ENCODE results near the gene C1QTNF12. TPM values are rescaled to one million over a fixed set of nuclear protein-coding genes. Genes with fewer than 3 reads are reported as not detected.
A peak's percentile ranks its signal among the peaks of the same experiment; 100 is the strongest.

C1QTNF12 gene
- polyA plus RNA-seq, 1 of the 3 experiments (the other 2 are of a cell fraction) = 0.59 TPM

- ChIA-PET POLR2A (no interaction called here), CTCF (interaction anchor here (0.8 to 1.9 kb wide), 4 partner anchors 10 to 253 kb away, joined by 3 to 4 read pairs (median 4); partner anchors contain the start of gene C1QTNF12)
- Histone ChIP-seq H2AFZ (ENCODE audit: low read depth) (no peak overlapping the region), H3K27ac (ENCODE audit: low read depth in 2 of 2, low read length in 1 of 2) (no peak overlapping the region), H3K4me1 (ENCODE audit: control insufficient read depth in 1 of 2, insufficient read depth in 2 of 2, low read depth in 1 of 2, low read length in 1 of 2) (peaks cover 0 to 9% of the 10 kb centered on the region in 2 experiments; a peak in 1 of 4 replicates), H3K36me3 (replicated peaks in 1 of 2; ENCODE audit: control insufficient read depth in 1 of 2, insufficient read depth in 2 of 2, low read length in 1 of 2) (no peaks in the 10 kb centered on the region), H3K9me2 (no peaks in the 10 kb centered on the region), H3K4me2 (no peak overlapping the region), H3K9ac (no peak overlapping the region), H4K20me1 (ENCODE audit: insufficient read depth) (no peaks in the 10 kb centered on the region), H3K27me3 (ENCODE audit: insufficient read depth) (no peaks in the 10 kb centered on the region), H3K9me3 (no peaks in the 10 kb centered on the region), H3K4me3 (ENCODE audit: low read depth in 2 of 2, low read length in 1 of 2) (no peak overlapping the region), H3F3A (replicated peaks; ENCODE audit: insufficient read depth) (no peaks in the 10 kb centered on the region), H3K79me2 (ENCODE audit: insufficient read depth) (no peaks in the 10 kb centered on the region)
- no peak for DNase-seq
- no peak for TF ChIP-seq USF2 (IDR thresholded peaks at IDR 0.05; ENCODE audit: borderline replicate concordance, low read depth, low read length)
- no CpG with 5 or more reads among the region's 22 CpGs for whole genome bisulfite sequencing (ENCODE audit: low lambda C conversion rate)
Measured at GRCh38 chr1:1285102-1285571, 38.6 kb upstream of the C1QTNF12 start.

DNA sequence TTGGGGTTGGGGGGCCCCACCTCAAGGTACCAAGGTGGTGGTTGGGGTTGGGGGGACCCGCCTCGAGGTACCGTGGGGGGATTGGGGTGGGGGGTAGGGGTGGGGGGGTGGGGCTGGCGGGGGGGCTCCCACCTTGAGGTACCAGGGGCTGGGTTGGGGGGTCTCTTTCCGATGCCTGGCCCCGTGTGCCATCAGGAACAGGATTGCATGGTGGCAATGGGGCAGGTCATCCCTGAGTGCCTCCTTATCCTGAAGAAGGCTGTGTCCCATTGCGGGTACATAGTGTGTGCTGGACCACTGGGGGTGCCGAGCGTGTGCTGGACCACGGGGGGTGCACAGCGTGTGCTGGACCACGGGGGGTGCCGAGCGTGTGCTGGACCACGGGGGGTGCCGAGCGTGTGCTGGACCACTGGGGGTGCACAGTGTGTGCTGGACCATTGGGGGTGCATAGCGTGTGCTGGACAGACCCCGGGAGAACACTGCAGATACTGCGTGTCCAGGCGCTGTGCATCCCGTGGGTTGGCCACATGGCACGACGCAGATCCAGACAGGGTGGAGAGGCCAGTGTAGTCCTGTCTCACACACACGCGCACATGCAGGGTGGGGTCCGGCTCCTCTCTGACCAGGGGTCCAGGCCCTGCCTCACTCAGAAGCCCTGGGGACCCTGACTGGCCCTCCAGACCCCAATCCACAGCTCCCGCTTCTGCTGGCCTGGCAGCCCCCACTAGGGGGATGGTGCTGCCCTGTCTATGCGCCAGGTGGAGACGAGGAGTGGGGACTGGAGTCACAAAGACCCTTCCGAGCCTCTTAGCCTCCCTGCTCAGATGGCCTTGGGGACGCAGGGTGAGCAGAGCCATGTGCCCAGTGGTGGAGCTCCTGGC lies 37.9 kb upstream of the C1QTNF12 start:
- H3K9me3 ChIP-seq = no peaks in the 10 kb centered on the region
- H3K4me1 ChIP-seq (ENCODE audit: control insufficient read depth in 1 of 2, insufficient read depth in 2 of 2, low read depth in 1 of 2, low read length in 1 of 2) = peaks cover 0 to 9% of the 10 kb centered on the region in 2 experiments; a peak in 1 of 4 replicates
- no peaks in the 10 kb centered on the region for H3K36me3 ChIP-seq (replicated peaks in 1 of 2; ENCODE audit: control insufficient read depth in 1 of 2, insufficient read depth in 2 of 2, low read length in 1 of 2)
- CTCF ChIA-PET = interaction anchor here (0.8 to 1.7 kb wide), 5 partner anchors 8 to 252 kb away, joined by 3 to 4 read pairs (median 3); partner anchors contain the start of gene C1QTNF12
- no peak overlapping the region for H3K4me3 ChIP-seq (ENCODE audit: low read depth in 2 of 2, low read length in 1 of 2)
- POLR2A ChIA-PET = no interaction called here
- TF ChIP-seq RXRA (IDR thresholded peaks at IDR 0.05; ENCODE audit: borderline replicate concordance, low read depth) (no peak), MEF2A (IDR thresholded peaks at IDR 0.05; ENCODE audit: borderline replicate concordance, low read depth) (no peak), RAD21 (IDR thresholded peaks at IDR 0.05; ENCODE audit: low read length) (no peak), FOSL2 (IDR thresholded peaks at IDR 0.05; ENCODE audit: borderline replicate concordance, low read depth) (no peak), GATA2 (CRISPR knock-in tag; IDR thresholded peaks at IDR 0.05) (no peak), CTCF (IDR thresholded peaks at IDR 0.05) (no peak)
- H4K20me1 ChIP-seq (ENCODE audit: insufficient read depth) = no peaks in the 10 kb centered on the region
- no peaks in the 10 kb centered on the region for H3K9me2 ChIP-seq
- H3K27me3 ChIP-seq (ENCODE audit: insufficient read depth) = no peaks in the 10 kb centered on the region
- no peak overlapping the region for H3K27ac ChIP-seq (ENCODE audit: low read depth in 2 of 2, low read length in 1 of 2)
- no peak overlapping the region for H2AFZ ChIP-seq (ENCODE audit: low read depth)
- WGBS (ENCODE audit: low lambda C conversion rate) = 82% methylated on average over 8 of the region's 32 CpGs
- H3K9ac ChIP-seq = no peak overlapping the region
- H3F3A ChIP-seq (replicated peaks; ENCODE audit: insufficient read depth) = no peaks in the 10 kb centered on the region
- no peak overlapping the region for H3K4me2 ChIP-seq
- H3K79me2 ChIP-seq (ENCODE audit: insufficient read depth) = no peaks in the 10 kb centered on the region
- DNase-seq = peak; percentile 50

Data from SK-N-SH (cell line).